Measurements from ENCODE around the gene COTL1.

Gene COTL1

DNA sequence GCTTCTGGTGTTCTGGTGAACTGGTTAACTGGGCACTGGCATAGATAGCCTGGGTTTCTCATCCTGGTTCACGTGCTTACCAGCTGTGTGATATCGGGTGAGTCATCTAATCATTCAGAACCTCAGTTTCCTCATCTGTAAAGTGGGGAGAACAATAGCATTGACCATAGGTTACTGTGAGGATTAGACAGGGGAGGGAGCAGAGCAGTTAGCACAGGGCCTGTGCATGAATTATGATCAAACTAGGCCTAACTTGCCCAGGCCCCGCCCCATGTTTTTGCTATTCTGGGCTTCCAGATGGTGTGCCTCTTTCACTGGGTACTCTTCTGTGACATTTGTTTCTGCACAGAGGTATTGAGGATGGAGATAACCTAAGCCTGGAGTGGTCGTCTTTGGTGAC lies 25.8 kb upstream of the COTL1 start:
- Histone ChIP-seq H3K4me1 (ENCODE audit: low read length) (peaks cover 20% of the 10 kb centered on the region), H3K27me3 (replicated peaks; ENCODE audit: insufficient read depth, low read length) (no peaks in the 10 kb centered on the region), H3K4me3 (ENCODE audit: low read length) (no peak overlapping the region), H3K9me2 (replicated peaks; ENCODE audit: insufficient read depth, low read length) (no peaks in the 10 kb centered on the region), H3K36me3 (replicated peaks; ENCODE audit: insufficient read depth, low read length) (no peaks in the 10 kb centered on the region), H2AFZ (ENCODE audit: low read length) (no peak overlapping the region), H3F3A (ENCODE audit: insufficient read depth, low read length) (no peaks in the 10 kb centered on the region), H3K9ac (ENCODE audit: low read length) (no peak overlapping the region), H3K27ac (ENCODE audit: low read length) (no peak overlapping the region), H3K4me2 (ENCODE audit: low read depth, low read length) (no peak overlapping the region), H4K20me1 (ENCODE audit: insufficient read depth, low read length) (no peaks in the 10 kb centered on the region), H3K9me3 (replicated peaks; ENCODE audit: insufficient read depth, low read length) (no peaks in the 10 kb centered on the region), H3K79me2 (ENCODE audit: low read length) (no peaks in the 10 kb centered on the region)
- TF ChIP-seq, protein P1, sequence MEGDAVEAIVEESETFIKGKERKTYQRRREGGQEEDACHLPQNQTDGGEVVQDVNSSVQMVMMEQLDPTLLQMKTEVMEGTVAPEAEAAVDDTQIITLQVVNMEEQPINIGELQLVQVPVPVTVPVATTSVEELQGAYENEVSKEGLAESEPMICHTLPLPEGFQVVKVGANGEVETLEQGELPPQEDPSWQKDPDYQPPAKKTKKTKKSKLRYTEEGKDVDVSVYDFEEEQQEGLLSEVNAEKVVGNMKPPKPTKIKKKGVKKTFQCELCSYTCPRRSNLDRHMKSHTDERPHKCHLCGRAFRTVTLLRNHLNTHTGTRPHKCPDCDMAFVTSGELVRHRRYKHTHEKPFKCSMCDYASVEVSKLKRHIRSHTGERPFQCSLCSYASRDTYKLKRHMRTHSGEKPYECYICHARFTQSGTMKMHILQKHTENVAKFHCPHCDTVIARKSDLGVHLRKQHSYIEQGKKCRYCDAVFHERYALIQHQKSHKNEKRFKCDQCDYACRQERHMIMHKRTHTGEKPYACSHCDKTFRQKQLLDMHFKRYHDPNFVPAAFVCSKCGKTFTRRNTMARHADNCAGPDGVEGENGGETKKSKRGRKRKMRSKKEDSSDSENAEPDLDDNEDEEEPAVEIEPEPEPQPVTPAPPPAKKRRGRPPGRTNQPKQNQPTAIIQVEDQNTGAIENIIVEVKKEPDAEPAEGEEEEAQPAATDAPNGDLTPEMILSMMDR (IDR thresholded peaks at IDR 0.05; ENCODE audit: low read length): no peak
- TF ChIP-seq EZH2 (optimal IDR thresholded peaks at IDR 0.05; ENCODE audit: low read depth, low read length): no peak
- TF ChIP-seq EZH2phosphoT487 (IDR thresholded peaks at IDR 0.05; ENCODE audit: low read length): no peak
- DNase-seq: peak; percentile 24

DNA sequence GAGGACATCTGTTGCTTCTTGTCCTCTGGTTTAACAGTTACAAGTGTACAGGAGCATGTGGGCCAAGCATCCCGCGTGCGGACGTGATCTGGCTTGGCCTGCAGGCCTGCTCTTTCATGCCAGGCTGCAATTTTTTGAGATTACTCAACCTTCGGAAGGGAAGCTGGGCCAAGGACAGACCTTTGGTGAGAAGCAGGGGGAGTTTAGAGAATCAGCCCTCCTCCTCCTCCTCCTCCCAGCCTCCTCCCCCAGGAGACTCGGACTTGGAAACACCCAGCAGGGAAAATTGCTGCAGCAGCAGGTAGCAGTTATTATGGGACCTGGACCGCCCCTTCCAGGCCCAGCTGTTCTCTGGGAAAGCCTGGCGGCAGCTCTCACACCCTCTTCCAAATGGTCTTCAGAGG lies 25.3 kb upstream of the COTL1 start:
- Histone ChIP-seq H2AFZ (ENCODE audit: low read length) (no peak overlapping the region), H3K27ac (ENCODE audit: low read length) (no peak overlapping the region), H3K4me2 (ENCODE audit: low read depth, low read length) (no peak overlapping the region), H3K9ac (ENCODE audit: low read length) (no peak overlapping the region), H4K20me1 (ENCODE audit: insufficient read depth, low read length) (no peaks in the 10 kb centered on the region), H3K36me3 (replicated peaks; ENCODE audit: insufficient read depth, low read length) (no peaks in the 10 kb centered on the region), H3K4me3 (ENCODE audit: low read length) (no peak overlapping the region), H3K79me2 (ENCODE audit: low read length) (no peaks in the 10 kb centered on the region), H3K4me1 (ENCODE audit: low read length) (peaks cover 20% of the 10 kb centered on the region), H3K9me3 (replicated peaks; ENCODE audit: insufficient read depth, low read length) (no peaks in the 10 kb centered on the region), H3F3A (ENCODE audit: insufficient read depth, low read length) (no peaks in the 10 kb centered on the region), H3K9me2 (replicated peaks; ENCODE audit: insufficient read depth, low read length) (no peaks in the 10 kb centered on the region), H3K27me3 (replicated peaks; ENCODE audit: insufficient read depth, low read length) (no peaks in the 10 kb centered on the region)
- no peak for DNase-seq
- TF ChIP-seq EZH2phosphoT487 (IDR thresholded peaks at IDR 0.05; ENCODE audit: low read length): no peak
- no peak for TF ChIP-seq EZH2 (optimal IDR thresholded peaks at IDR 0.05; ENCODE audit: low read depth, low read length)
- TF ChIP-seq, protein P1 (IDR thresholded peaks at IDR 0.05; ENCODE audit: low read length): no peak

DNA sequence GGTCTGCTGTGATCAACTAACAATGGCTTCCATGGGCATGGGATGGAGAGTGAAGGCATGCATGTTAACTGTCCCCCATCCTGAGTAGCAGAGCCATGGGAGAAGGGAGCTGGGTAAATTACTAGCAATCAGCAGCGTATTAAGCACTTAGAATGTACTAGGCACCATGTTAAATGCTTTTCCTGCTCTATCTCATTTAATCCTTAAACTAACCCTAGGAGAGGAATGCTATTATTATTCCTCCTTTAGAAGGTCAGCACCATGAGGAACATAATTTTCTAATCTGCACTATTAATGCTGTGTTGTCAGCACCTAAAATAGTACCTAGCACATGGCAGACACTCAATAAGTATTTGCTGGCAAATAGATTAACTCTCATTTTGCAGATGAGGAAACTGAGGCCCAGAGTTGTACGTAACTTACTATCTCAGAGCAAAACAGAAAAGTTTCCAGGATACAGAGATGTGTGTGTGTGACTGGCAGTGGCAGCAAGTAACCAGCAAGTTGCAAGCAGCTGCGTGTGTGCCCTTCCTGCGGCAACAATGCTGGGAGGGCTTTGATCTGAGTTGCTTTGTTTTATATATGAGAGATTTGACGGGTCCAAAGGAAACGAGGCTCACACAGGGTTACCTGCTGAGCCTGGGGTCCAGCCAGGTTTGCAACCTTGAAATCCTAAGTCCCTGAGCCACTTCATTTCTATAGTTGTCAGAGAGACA lies 23.9 kb upstream of the COTL1 start:
- Histone ChIP-seq H3K9me2 (replicated peaks; ENCODE audit: insufficient read depth, low read length) (no peaks in the 10 kb centered on the region), H3K4me2 (ENCODE audit: low read depth, low read length) (peak overlapping the region; percentile 37; the same call in 1 of the 2 replicates), H3K36me3 (replicated peaks; ENCODE audit: insufficient read depth, low read length) (no peaks in the 10 kb centered on the region), H2AFZ (ENCODE audit: low read length) (no peak overlapping the region), H3K9me3 (replicated peaks; ENCODE audit: insufficient read depth, low read length) (no peaks in the 10 kb centered on the region), H3K27me3 (replicated peaks; ENCODE audit: insufficient read depth, low read length) (no peaks in the 10 kb centered on the region), H3K4me1 (ENCODE audit: low read length) (peaks cover 15% of the 10 kb centered on the region), H3F3A (ENCODE audit: insufficient read depth, low read length) (no peaks in the 10 kb centered on the region), H3K27ac (ENCODE audit: low read length) (no peak overlapping the region), H3K79me2 (ENCODE audit: low read length) (no peaks in the 10 kb centered on the region), H3K9ac (ENCODE audit: low read length) (no peak overlapping the region), H4K20me1 (ENCODE audit: insufficient read depth, low read length) (no peaks in the 10 kb centered on the region), H3K4me3 (ENCODE audit: low read length) (no peak overlapping the region)
- no peak for TF ChIP-seq EZH2 (optimal IDR thresholded peaks at IDR 0.05; ENCODE audit: low read depth, low read length)
- TF ChIP-seq, protein P1 (IDR thresholded peaks at IDR 0.05; ENCODE audit: low read length): no peak
- no peak for TF ChIP-seq EZH2phosphoT487 (IDR thresholded peaks at IDR 0.05; ENCODE audit: low read length)
- DNase-seq: no peak
